Measurements from ENCODE around the gene NIT1.

Gene NIT1

DNA sequence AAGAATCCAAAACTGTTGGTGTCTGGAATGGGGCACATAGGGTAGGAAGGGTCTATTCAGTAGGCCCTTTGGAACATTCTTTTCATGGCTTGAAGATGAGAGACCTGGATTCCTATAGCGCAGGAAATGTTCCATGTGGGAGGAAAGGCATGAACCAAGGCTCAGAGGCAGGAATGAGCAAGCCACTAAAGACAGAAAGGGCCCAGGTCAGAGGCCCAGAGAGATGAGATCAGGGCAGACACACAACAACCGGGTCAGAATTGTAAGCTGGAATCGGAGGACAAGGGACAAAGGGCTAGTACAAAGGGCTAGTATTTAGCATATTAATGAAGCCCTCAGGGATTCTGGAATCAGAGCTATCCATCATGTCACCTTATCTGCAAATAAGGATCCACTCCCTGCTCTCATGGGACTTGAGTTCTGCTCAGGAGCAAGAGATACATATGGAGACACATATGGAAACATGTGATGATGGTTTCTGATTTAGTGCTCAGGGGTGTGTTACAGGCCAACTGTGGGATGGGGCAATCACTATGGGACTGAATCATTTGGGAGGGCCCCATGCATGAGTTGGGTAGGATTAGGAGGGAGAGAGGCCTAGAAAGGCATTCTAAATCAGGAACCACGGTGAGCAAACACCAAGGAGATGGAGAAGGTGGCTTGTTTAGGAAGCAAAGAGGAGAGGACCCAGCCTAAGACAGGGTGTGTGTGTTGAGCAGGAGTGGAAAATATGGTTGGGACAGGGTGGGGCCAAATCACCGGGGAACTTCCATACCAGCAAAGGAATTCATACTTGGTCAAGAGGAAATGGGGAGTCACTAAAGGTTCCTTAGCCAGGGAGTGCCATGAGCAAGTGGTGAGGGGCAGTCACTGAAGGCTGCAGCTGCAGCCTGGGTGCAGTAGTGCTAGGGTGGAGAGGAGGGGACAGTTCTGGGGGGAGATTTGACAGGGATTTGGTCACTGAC is 37.2 kb upstream of the NIT1 start:
- H3K27me3 ChIP-seq (ENCODE audit: low read length): no peaks in the 10 kb centered on the region
- H3F3A ChIP-seq (ENCODE audit: insufficient read depth): no peaks in the 10 kb centered on the region
- H3K36me3 ChIP-seq (ENCODE audit: low read length): no peaks in the 10 kb centered on the region
- TF ChIP-seq EZH2phosphoT487 (conservative IDR thresholded peaks at IDR 0.05; ENCODE audit: low read length): no peak
- TF ChIP-seq, protein P1, sequence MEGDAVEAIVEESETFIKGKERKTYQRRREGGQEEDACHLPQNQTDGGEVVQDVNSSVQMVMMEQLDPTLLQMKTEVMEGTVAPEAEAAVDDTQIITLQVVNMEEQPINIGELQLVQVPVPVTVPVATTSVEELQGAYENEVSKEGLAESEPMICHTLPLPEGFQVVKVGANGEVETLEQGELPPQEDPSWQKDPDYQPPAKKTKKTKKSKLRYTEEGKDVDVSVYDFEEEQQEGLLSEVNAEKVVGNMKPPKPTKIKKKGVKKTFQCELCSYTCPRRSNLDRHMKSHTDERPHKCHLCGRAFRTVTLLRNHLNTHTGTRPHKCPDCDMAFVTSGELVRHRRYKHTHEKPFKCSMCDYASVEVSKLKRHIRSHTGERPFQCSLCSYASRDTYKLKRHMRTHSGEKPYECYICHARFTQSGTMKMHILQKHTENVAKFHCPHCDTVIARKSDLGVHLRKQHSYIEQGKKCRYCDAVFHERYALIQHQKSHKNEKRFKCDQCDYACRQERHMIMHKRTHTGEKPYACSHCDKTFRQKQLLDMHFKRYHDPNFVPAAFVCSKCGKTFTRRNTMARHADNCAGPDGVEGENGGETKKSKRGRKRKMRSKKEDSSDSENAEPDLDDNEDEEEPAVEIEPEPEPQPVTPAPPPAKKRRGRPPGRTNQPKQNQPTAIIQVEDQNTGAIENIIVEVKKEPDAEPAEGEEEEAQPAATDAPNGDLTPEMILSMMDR (IDR thresholded peaks at IDR 0.05; ENCODE audit: insufficient read depth, low read length, poor library complexity, severe bottlenecking): no peak
- H2AFZ ChIP-seq (ENCODE audit: low read depth, low read length, severe bottlenecking): no peak overlapping the region
- no peaks in the 10 kb centered on the region for H3K79me2 ChIP-seq (ENCODE audit: insufficient read depth, low read length)
- H3K9me3 ChIP-seq (ENCODE audit: insufficient read depth, low read length): no peaks in the 10 kb centered on the region
- H3K27ac ChIP-seq (ENCODE audit: low read depth, low read length): no peak overlapping the region
- no peak overlapping the region for H3K4me3 ChIP-seq (ENCODE audit: insufficient read depth, low read length, poor library complexity, severe bottlenecking)
- no peaks in the 10 kb centered on the region for H4K20me1 ChIP-seq (ENCODE audit: low read depth, low read length)
- H3K4me2 ChIP-seq (ENCODE audit: low read depth, low read length, poor library complexity, severe bottlenecking): no peak overlapping the region
- H3K9ac ChIP-seq (ENCODE audit: low read length): no peak overlapping the region
- H3K9me2 ChIP-seq (replicated peaks; ENCODE audit: insufficient read depth, low read length): no peaks in the 10 kb centered on the region

DNA sequence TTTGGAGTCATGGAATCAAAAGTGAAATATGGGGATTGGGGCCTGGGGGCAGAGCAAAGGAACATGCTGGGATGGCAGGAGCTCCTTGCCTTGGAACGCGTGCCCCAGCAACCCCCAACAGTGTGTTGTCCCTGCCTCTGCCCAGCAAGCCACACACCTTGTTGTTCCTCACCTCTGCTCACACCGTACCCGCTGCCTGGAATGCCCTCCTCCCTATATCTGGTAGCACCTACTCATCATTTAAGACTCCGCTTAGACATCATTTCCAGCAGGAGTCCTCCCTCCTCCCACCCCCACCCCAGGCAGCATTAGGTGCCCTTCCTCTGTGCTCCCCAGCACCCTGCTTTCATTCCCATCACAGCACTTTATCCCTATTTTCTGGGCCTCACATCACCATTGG is 36.4 kb upstream of the NIT1 start:
- no peak overlapping the region for H3K27ac ChIP-seq (ENCODE audit: low read depth, low read length)
- no peaks in the 10 kb centered on the region for H3K27me3 ChIP-seq (ENCODE audit: low read length)

DNA sequence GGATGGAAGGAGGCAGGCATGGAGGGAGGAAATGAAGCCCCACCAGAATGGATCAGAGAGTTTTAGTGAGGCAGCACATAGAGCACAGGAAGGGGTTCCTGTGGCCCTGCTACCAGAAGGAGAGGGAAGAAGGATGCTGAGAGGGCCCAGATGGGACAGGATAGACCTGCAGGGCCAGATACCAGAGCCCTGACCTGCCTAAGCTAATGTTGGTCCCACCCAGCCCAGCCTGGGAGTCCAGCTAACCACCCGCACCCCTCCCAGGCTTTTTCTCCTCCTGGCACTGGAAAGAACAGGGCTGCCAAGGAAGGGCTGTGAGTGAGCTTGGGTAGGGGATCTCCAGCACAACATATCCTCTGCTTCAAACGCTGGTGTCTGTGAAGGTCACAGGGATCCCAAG is 35.4 kb upstream of the NIT1 start:
- Histone ChIP-seq H3K27me3 (ENCODE audit: low read length) (no peaks in the 10 kb centered on the region), H3K9ac (ENCODE audit: low read length) (no peak overlapping the region), H3K36me3 (ENCODE audit: low read length) (no peaks in the 10 kb centered on the region), H2AFZ (ENCODE audit: low read depth, low read length, severe bottlenecking) (no peak overlapping the region), H3K9me2 (replicated peaks; ENCODE audit: insufficient read depth, low read length) (no peaks in the 10 kb centered on the region), H3K9me3 (ENCODE audit: insufficient read depth, low read length) (no peaks in the 10 kb centered on the region), H3K4me3 (ENCODE audit: insufficient read depth, low read length, poor library complexity, severe bottlenecking) (no peak overlapping the region), H3K4me2 (ENCODE audit: low read depth, low read length, poor library complexity, severe bottlenecking) (no peak overlapping the region), H3F3A (ENCODE audit: insufficient read depth) (no peaks in the 10 kb centered on the region), H4K20me1 (ENCODE audit: low read depth, low read length) (no peaks in the 10 kb centered on the region), H3K79me2 (ENCODE audit: insufficient read depth, low read length) (no peaks in the 10 kb centered on the region), H3K27ac (ENCODE audit: low read depth, low read length) (no peak overlapping the region)
- TF ChIP-seq EZH2phosphoT487 (conservative IDR thresholded peaks at IDR 0.05; ENCODE audit: low read length): no peak
- TF ChIP-seq, protein P1 (IDR thresholded peaks at IDR 0.05; ENCODE audit: insufficient read depth, low read length, poor library complexity, severe bottlenecking): no peak

More for the DNA sequence above, 36.4 kb upstream of the NIT1 start:
- Histone ChIP-seq H3K4me3 (ENCODE audit: insufficient read depth, low read length, poor library complexity, severe bottlenecking) (no peak overlapping the region), H3K79me2 (ENCODE audit: insufficient read depth, low read length) (no peaks in the 10 kb centered on the region), H3F3A (ENCODE audit: insufficient read depth) (no peaks in the 10 kb centered on the region), H3K9me3 (ENCODE audit: insufficient read depth, low read length) (no peaks in the 10 kb centered on the region), H4K20me1 (ENCODE audit: low read depth, low read length) (no peaks in the 10 kb centered on the region), H3K4me2 (ENCODE audit: low read depth, low read length, poor library complexity, severe bottlenecking) (no peak overlapping the region), H3K9ac (ENCODE audit: low read length) (no peak overlapping the region), H3K36me3 (ENCODE audit: low read length) (no peaks in the 10 kb centered on the region), H3K9me2 (replicated peaks; ENCODE audit: insufficient read depth, low read length) (no peaks in the 10 kb centered on the region), H2AFZ (ENCODE audit: low read depth, low read length, severe bottlenecking) (no peak overlapping the region)
- TF ChIP-seq EZH2phosphoT487 (conservative IDR thresholded peaks at IDR 0.05; ENCODE audit: low read length): no peak
- TF ChIP-seq, protein P1 (IDR thresholded peaks at IDR 0.05; ENCODE audit: insufficient read depth, low read length, poor library complexity, severe bottlenecking): no peak
